NCI-H345 treated with DMSO at 0.1 percent for 48 hours (cell line): Measurements from ENCODE around the gene ATG5.
"Not testable (repeated sequence)": the region's sequence is repeated elsewhere in the genome, so short reads cannot be mapped to it uniquely, and the experiment has no call there.

ENCODE experiments used
- DNase-seq: peaks from one replicate; lab custom pipeline; 2025; ENCODE audit not compliant: unreplicated experiment; lab: John Stamatoyannopoulos, UW

Gene ATG5

DNA sequence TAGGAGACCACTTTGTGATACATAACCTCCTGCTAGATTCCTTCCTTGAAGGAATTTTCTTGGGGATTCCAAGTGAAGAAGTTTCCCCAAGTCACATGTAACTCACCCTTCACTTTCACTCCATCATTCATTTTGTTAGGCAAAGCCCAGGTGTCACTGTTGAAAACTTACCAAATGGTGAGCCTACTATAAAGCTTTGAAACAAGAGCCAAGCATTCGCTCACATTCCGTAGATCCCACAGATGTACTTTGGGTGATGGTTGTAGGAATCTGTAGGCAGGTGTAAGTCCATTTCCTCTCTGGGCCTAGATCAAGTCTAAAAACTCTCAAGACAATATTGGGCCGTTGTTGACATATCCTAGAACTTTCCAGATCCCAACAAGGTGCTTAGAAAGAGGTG lies 165.4 kb downstream of the ATG5 start:
- DNase-seq = no peak

GRCh38 chr6:106159531-106159940 lies 166.0 kb downstream of the ATG5 start:
- no peak for DNase-seq

GRCh38 chr6:106158816-106159215 lies 166.7 kb downstream of the ATG5 start:
- DNase-seq = no peak

- DNase-seq = no peak
These were observed 168.7 kb downstream of the ATG5 start for GRCh38 chr6:106156863-106157262.

GRCh38 chr6:106156413-106156812 lies 169.1 kb downstream of the ATG5 start:
- no peak for DNase-seq

- DNase-seq = no peak
These were observed 170.2 kb downstream of the ATG5 start for GRCh38 chr6:106155219-106155830.

GRCh38 chr6:106154326-106154725 lies 171.2 kb downstream of the ATG5 start:
- no peak for DNase-seq

DNA sequence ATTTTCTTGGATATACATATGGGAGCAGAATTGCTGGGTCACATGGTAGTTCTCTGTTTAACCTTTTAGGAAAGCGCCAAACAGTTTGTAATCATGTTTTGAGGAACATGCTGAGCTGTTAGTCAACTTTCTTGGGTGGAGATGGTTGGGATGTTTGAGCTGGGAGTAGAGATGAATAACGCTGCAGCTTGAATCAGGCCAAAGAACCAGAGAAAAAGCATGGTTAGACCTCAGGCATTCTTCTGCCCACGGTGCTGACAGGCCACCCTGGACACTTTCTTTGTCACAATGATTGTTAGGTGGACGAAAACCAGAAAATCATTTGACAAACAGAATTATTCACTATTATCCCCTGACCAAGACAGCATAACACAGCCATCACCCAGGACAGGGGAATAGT lies 172.6 kb downstream of the ATG5 start:
- no peak for DNase-seq

GRCh38 chr6:106152476-106152875 lies 173.1 kb downstream of the ATG5 start:
- not testable (repeated sequence) for DNase-seq

DNA sequence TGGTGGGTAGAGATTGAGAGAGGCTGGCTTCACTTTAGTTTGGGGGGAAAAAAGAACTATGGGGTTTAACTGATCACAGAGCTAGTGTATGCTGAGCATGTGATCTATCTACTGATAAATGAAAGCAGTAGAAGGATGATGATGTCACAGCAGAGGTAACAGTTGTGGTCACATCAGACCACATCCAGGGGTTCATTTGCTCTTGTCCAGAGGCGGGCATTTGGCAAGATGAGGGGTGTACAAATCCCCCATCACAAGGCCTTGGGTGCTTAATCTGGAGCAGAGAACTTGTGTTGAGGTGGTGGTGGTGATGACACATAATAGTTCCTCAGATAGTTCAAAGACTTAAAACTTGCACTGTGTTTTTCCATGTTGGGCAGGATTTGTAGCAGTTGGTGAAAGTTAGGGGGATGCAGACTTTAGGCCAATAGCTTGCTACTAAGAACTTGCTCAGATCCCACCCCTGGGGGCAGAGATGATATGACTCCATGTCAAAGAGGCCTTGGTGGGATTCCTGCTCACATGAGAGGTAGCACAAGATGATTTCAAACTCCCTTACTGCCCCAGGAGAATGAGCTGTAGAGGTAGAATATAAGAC lies 176.0 kb downstream of the ATG5 start:
- DNase-seq = no peak

GRCh38 chr6:106147476-106147875 lies 178.1 kb downstream of the ATG5 start:
- no peak for DNase-seq

- DNase-seq = no peak
These were observed 178.7 kb downstream of the ATG5 start for GRCh38 chr6:106146852-106147351.

- no peak for DNase-seq
These were observed 179.8 kb downstream of the ATG5 start for GRCh38 chr6:106145741-106146227.

DNA sequence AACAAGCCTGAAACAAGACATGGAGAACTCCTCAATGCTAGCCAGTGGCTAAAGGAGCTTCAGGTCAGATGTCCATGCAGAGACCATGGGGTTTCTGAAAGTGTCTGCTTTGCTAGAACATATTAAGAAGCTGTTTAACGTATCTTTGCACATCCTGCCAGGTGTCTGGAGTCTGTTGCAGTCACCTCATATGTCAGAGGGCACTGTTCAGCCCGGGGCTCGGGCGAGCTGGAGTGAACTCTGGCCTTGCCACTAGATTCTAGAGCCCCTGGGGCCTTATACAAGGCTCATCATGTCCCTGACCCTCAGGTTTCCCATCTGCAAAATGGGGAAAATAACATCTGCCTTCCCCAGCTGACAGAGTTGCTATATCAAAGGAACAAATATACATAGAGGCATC lies 180.4 kb downstream of the ATG5 start:
- no peak for DNase-seq

- DNase-seq = no peak
These were observed 181.9 kb downstream of the ATG5 start for GRCh38 chr6:106143665-106144064.

DNA sequence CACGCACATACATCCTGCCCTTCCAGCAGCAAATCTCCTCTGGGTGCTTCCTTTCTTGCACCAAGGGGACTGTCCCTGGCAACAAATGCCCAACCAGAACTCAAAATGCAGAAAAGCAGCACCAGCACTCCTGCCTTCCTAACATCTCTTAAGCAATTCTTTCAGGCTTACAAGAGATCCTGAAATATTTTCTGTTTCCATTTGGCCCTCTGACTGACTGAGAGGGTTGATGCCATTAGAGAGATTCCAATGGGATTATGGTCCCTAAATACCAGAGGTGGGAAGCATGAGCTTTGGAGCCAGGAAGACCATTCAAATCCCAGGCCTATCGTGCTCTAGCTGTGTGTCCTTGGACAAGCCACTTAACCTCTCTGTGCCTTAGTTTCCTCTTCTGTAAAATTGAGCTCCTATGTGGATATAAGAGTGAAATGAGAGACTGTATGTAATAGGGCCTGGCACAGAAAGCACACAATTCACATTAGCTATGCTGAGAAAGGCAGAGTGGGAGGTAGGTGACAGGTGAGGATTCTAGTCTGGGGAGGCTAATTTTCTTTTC lies 182.6 kb downstream of the ATG5 start:
- DNase-seq = no peak

- no peak for DNase-seq
These were observed 183.9 kb downstream of the ATG5 start for GRCh38 chr6:106141441-106142237.

GRCh38 chr6:106138151-106138550 lies 187.4 kb downstream of the ATG5 start:
- no peak for DNase-seq

- DNase-seq = no peak
These were observed 188.7 kb downstream of the ATG5 start for GRCh38 chr6:106136845-106137244.

- DNase-seq = no peak
These were observed 189.5 kb downstream of the ATG5 start for GRCh38 chr6:106135911-106136571.
